ENCODE measurements around the gene CACNA1C. TPM values are rescaled to one million over a fixed set of nuclear protein-coding genes. Genes with fewer than 3 reads are reported as not detected.

CACNA1C gene
- total and polyA plus RNA-seq, 2 donors (not counting 1 experiment from before 2014, with no cell fraction given) = 0.01 to 0.02 TPM

DNA sequence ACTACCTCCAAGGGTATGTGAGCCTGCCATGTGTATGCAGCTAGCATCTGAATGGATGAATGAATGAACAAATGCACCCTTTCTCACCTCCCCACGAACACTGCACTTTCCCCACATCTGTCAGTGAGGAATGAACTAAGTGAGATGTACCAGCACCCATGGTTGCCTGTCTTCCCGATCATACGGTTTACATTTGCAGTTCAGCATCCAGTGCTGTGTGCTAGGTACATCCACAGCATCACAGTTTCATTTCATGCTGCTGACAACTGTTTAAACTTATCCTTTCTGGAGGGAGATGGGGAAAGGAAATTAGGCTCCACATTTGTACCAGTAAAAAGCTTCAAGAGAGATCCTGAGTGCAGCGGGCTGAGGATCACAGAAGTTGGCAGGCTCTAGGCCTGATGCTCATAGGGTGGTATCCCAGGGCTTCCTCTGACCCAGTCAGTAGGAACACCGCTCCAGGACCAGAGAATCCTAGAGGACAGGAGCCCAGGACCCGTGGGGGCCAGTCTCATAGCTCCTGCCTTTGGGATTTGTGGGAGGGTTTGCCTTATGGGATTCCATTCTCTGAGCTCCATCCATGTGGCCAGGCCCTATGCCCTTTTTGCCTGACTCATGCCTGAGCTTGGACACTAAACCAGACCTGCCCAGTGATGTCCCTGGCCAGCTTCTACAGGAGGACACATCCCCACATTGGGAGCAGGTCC, 294.5 kb downstream of the CACNA1C start:
- Histone ChIP-seq H4K20me1 (ENCODE audit: control insufficient read depth, insufficient read depth, low read length, poor library complexity, severe bottlenecking) (no peaks in the 10 kb centered on the region), H3K79me2 (ENCODE audit: control insufficient read depth, insufficient read depth, low read length) (no peaks in the 10 kb centered on the region), H3K9me3 (ENCODE audit: control extremely low read depth in 1 of 3, control insufficient read depth in 2 of 3, insufficient read depth in 1 of 3, low read length in 2 of 3) (no peaks in the 10 kb centered on the region), H2AFZ (ENCODE audit: insufficient read depth, low read depth, low read length, poor library complexity, severe bottlenecking) (no peak overlapping the region), H3K4me3 (ENCODE audit: control extremely low read depth in 1 of 5, extremely low read depth in 1 of 5, insufficient read depth in 1 of 5, low read depth in 2 of 5, low read length in 4 of 5) (no peak overlapping the region), H3K9ac (ENCODE audit: low read length) (no peak overlapping the region), H3K4me2 (replicated peaks; ENCODE audit: low read depth, low read length, poor library complexity, severe bottlenecking) (no peak overlapping the region), H3K4me1 (ENCODE audit: control insufficient read depth in 2 of 2, insufficient read depth in 2 of 2, low read length in 2 of 2) (peaks cover 12 to 17% of the 10 kb centered on the region in 2 donors), H3K27ac (ENCODE audit: low read length in 2 of 2) (no peak overlapping the region), H3K27me3 (replicated peaks in 1 of 4; ENCODE audit: control extremely low read depth in 1 of 4, control insufficient read depth in 3 of 4, insufficient read depth in 4 of 4, low read length in 3 of 4) (peaks cover 0 to 4% (median 1%) of the 10 kb centered on the region in 4 experiments), H3K36me3 (replicated peaks in 1 of 2; ENCODE audit: control extremely low read depth in 1 of 2, control insufficient read depth in 1 of 2, extremely low read depth in 1 of 2, insufficient read depth in 2 of 2, low read length in 1 of 2) (no peaks in the 10 kb centered on the region)
- Mint-ChIP-seq H3K27me3 (peaks cover 13% of the 10 kb centered on the region), H3K4me3 (no peak overlapping the region), H3K4me1 (peaks cover 20% of the 10 kb centered on the region), H3K27ac (no peak overlapping the region), H3K9me3 (ENCODE audit: insufficient read depth) (no peaks in the 10 kb centered on the region)
- DNase-seq = no peak
- no peak for ATAC-seq (ENCODE audit: low read depth)
- ChIA-PET POLR2A (no interaction called here), CTCF (no interaction called here)
- no peak for TF ChIP-seq EZH2 (IDR thresholded peaks at IDR 0.05; ENCODE audit: borderline replicate concordance, insufficient read depth, low read depth, low read length, poor library complexity, severe bottlenecking)
- TF ChIP-seq, protein P1, sequence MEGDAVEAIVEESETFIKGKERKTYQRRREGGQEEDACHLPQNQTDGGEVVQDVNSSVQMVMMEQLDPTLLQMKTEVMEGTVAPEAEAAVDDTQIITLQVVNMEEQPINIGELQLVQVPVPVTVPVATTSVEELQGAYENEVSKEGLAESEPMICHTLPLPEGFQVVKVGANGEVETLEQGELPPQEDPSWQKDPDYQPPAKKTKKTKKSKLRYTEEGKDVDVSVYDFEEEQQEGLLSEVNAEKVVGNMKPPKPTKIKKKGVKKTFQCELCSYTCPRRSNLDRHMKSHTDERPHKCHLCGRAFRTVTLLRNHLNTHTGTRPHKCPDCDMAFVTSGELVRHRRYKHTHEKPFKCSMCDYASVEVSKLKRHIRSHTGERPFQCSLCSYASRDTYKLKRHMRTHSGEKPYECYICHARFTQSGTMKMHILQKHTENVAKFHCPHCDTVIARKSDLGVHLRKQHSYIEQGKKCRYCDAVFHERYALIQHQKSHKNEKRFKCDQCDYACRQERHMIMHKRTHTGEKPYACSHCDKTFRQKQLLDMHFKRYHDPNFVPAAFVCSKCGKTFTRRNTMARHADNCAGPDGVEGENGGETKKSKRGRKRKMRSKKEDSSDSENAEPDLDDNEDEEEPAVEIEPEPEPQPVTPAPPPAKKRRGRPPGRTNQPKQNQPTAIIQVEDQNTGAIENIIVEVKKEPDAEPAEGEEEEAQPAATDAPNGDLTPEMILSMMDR (IDR thresholded peaks at IDR 0.05) = no peak
- WGBS (ENCODE audit: insufficient coverage) = 94% methylated on average over 4 of the region's 6 CpGs
- intact Hi-C loops (cut with micrococcal nuclease) = no loop called here

DNA sequence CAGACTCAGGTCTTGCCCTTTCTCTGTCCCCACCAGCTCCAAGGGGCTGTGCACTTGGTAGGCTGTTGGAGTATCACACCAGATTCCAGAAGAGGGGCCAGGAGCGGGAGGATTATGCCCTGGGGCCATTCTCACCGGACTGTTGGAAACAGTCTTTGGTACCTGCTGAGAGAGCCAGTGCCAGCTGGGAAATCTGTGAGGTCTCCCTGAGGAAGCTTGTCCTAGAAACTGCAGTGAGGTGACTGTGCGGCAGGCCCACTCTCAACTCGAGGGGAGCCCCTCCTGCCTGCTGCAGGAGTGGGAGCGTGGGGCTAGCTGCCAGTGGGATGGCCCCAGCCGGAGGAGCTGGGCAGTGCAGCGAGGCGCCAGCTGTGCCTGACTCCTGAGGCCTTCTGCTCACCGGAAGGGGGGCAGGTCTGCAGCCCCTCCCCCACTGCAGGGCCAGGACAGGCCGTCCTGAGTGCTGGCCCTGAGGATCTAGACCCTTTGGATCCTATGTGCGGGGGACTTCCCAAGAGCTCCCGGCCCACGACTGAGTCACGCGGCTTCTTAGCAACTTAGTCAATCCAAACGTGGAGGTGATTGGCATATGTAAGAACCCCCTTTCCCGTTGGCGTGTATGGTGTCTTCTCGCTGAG, 295.2 kb downstream of the CACNA1C start:
- CTCF ChIA-PET = no interaction called here

More for the DNA sequence above, 295.2 kb downstream of the CACNA1C start:
- H3K4me1 Mint-ChIP-seq = peaks cover 22% of the 10 kb centered on the region
- Histone ChIP-seq H3K9ac (ENCODE audit: low read length) (no peak overlapping the region), H3K27me3 (replicated peaks in 1 of 4; ENCODE audit: control extremely low read depth in 1 of 4, control insufficient read depth in 3 of 4, insufficient read depth in 4 of 4, low read length in 3 of 4) (peaks cover 0 to 4% (median 1%) of the 10 kb centered on the region in 4 experiments), H3K27ac (ENCODE audit: low read length in 2 of 2) (no peak overlapping the region), H3K79me2 (ENCODE audit: control insufficient read depth, insufficient read depth, low read length) (no peaks in the 10 kb centered on the region), H3K36me3 (replicated peaks in 1 of 2; ENCODE audit: control extremely low read depth in 1 of 2, control insufficient read depth in 1 of 2, extremely low read depth in 1 of 2, insufficient read depth in 2 of 2, low read length in 1 of 2) (no peaks in the 10 kb centered on the region), H3K4me3 (ENCODE audit: control extremely low read depth in 1 of 5, extremely low read depth in 1 of 5, insufficient read depth in 1 of 5, low read depth in 2 of 5, low read length in 4 of 5) (no peak overlapping the region), H4K20me1 (ENCODE audit: control insufficient read depth, insufficient read depth, low read length, poor library complexity, severe bottlenecking) (no peaks in the 10 kb centered on the region), H2AFZ (ENCODE audit: insufficient read depth, low read depth, low read length, poor library complexity, severe bottlenecking) (no peak overlapping the region), H3K4me2 (replicated peaks; ENCODE audit: low read depth, low read length, poor library complexity, severe bottlenecking) (no peak overlapping the region), H3K9me3 (ENCODE audit: control extremely low read depth in 1 of 3, control insufficient read depth in 2 of 3, insufficient read depth in 1 of 3, low read length in 2 of 3) (no peaks in the 10 kb centered on the region), H3K4me1 (ENCODE audit: control insufficient read depth in 2 of 2, insufficient read depth in 2 of 2, low read length in 2 of 2) (peaks cover 12 to 17% of the 10 kb centered on the region in 2 donors)
- intact Hi-C loops (cut with micrococcal nuclease) = no loop called here
- DNase-seq (no peak), ATAC-seq (ENCODE audit: low read depth) (no peak)
- no peak overlapping the region for H3K4me3 Mint-ChIP-seq
- H3K9me3 Mint-ChIP-seq (ENCODE audit: insufficient read depth) = no peaks in the 10 kb centered on the region
- TF ChIP-seq EZH2 (IDR thresholded peaks at IDR 0.05; ENCODE audit: borderline replicate concordance, insufficient read depth, low read depth, low read length, poor library complexity, severe bottlenecking) = no peak
- TF ChIP-seq, protein P1 (IDR thresholded peaks at IDR 0.05) = no peak
- peaks cover 17% of the 10 kb centered on the region for H3K27me3 Mint-ChIP-seq
- POLR2A ChIA-PET = no interaction called here
- H3K27ac Mint-ChIP-seq = no peak overlapping the region
- 93% methylated on average over 19 of the region's 19 CpGs for WGBS (ENCODE audit: insufficient coverage)

Measured in B cell (primary cell).